H1 (cell line): ENCODE data around the gene CSHL1. TPM values are rescaled to one million over a fixed set of nuclear protein-coding genes. Genes with fewer than 3 reads are reported as not detected.
"Not testable (repeated sequence)": the region's sequence is repeated elsewhere in the genome, so short reads cannot be mapped to it uniquely, and the experiment has no call there.

ENCODE experiments used
- CTCF ChIA-PET: fragments of 300-600 bp; sonication (Branson Sonifier 250); formaldehyde crosslinking; loops from one replicate; lab custom pipeline; 2021; ENCODE audit not compliant: partially characterized antibody; lab: Charles Lee
- POLR2A ChIA-PET: fragments of 300-600 bp; sonication (Branson Sonifier 250); formaldehyde crosslinking; loops from one replicate; lab custom pipeline; 2021; ENCODE audit warnings: inconsistent platforms; ENCODE audit not compliant: partially characterized antibody; lab: Charles Lee
- DNase-seq, 2 experiments: peaks; one replicate each; pipeline versions ENCODE4 v3.0.0 to v3.0.0-alpha.2; 2010 to 2022; ENCODE audit warnings: low spot score in 2 of 2, low read depth in 1 of 2, mixed read lengths in 1 of 2
- FAIRE-seq: peaks from 2 replicates; lab custom pipeline; 2011; peaks lifted over from hg19 to GRCh38; lab: Jason Lieb, UNC
- H2AFZ ChIP-seq: 2 replicates; pipeline ENCODE4 v1.8.1; 2012; ENCODE audit warnings: low read length, inconsistent platforms
- H2AK5ac ChIP-seq: 2 replicates; pipeline ENCODE4 v1.6.1; 2013; ENCODE audit warnings: low read depth, low read length
- H2BK120ac ChIP-seq: replicated peaks from 2 replicates; pipeline ENCODE3; 2013; ENCODE audit warnings: low read depth, low read length, inconsistent platforms
- H2BK12ac ChIP-seq: 2 replicates; pipeline ENCODE4 v1.6.1; 2013; ENCODE audit warnings: low read depth, low read length
- H2BK15ac ChIP-seq: 2 replicates; pipeline ENCODE4 v1.6.1; 2013; ENCODE audit warnings: low read length
- H2BK20ac ChIP-seq: 2 replicates; pipeline ENCODE4 v1.6.1; 2013; ENCODE audit warnings: low read length
- H2BK5ac ChIP-seq: 2 replicates; pipeline ENCODE4 v1.6.1; 2013; ENCODE audit warnings: low read depth, low read length
- H3K14ac ChIP-seq: 2 replicates; pipeline ENCODE4 v1.6.1; 2013; ENCODE audit warnings: inconsistent platforms; ENCODE audit not compliant: insufficient read length
- H3K18ac ChIP-seq: 2 replicates; pipeline ENCODE4 v1.6.1; 2013; ENCODE audit warnings: low read length; ENCODE audit errors: extremely low read depth
- H3K23ac ChIP-seq: 2 replicates; pipeline ENCODE4 v1.6.1; 2013; ENCODE audit warnings: inconsistent platforms; ENCODE audit not compliant: insufficient read length
- H3K23me2 ChIP-seq: 2 replicates; pipeline ENCODE4 v1.6.1; 2013; ENCODE audit warnings: low read depth, low read length
- H3K27ac ChIP-seq: 2 replicates; pipeline ENCODE4 v1.6.1; 2011; ENCODE audit warnings: low read depth, low read length, inconsistent platforms
- H3K27me3 ChIP-seq, 4 experiments: replicated peaks in 1 of 4; 1 replicate in 1 of 4; 2 replicates in 3 of 4; pipeline versions ENCODE4 v1.6.1 to v1.8.1; 2011 to 2013; ENCODE audit warnings: low read length in 3 of 4, mild to moderate bottlenecking in 3 of 4, inconsistent platforms in 2 of 4, mixed read lengths in 2 of 4, moderate library complexity in 1 of 4; ENCODE audit not compliant: control insufficient read depth in 3 of 4, insufficient read depth in 3 of 4; ENCODE audit errors: extremely low read depth in 1 of 4
- H3K36me3 ChIP-seq, 4 experiments: 2 replicates each; pipeline versions ENCODE4 v1.6.1 to v1.8.1; 2011 to 2013; ENCODE audit warnings: mild to moderate bottlenecking in 4 of 4, low read length in 3 of 4, moderate library complexity in 2 of 4, control low read depth in 1 of 4, inconsistent platforms in 1 of 4; ENCODE audit not compliant: insufficient read depth in 4 of 4, control insufficient read depth in 2 of 4
- H3K4ac ChIP-seq: replicated peaks from 2 replicates; pipeline ENCODE3; 2013; ENCODE audit warnings: low read length, low read depth, mixed read lengths, inconsistent platforms; ENCODE audit not compliant: insufficient read length
- H3K4me1 ChIP-seq, 4 experiments: replicated peaks in 1 of 4; 1 replicate in 1 of 4; 2 replicates in 3 of 4; pipeline versions ENCODE4 v1.6.1 to v1.8.1; 2011 to 2013; ENCODE audit warnings: low read length in 3 of 4, inconsistent platforms in 2 of 4, mixed read lengths in 1 of 4; ENCODE audit not compliant: insufficient read depth in 4 of 4, control insufficient read depth in 3 of 4
- H3K4me2 ChIP-seq, 2 experiments: 2 replicates each; pipeline versions ENCODE4 v1.6.1 to v1.8.1; 2011 to 2013; ENCODE audit warnings: low read depth in 2 of 2, low read length in 2 of 2, control low read depth in 1 of 2, inconsistent platforms in 1 of 2, mild to moderate bottlenecking in 1 of 2; ENCODE audit not compliant: insufficient read depth in 1 of 2
- H3K4me3 ChIP-seq, 4 experiments: fragments of 200-600, 300-600 bp in 1 of 4; sonication (generic), shearing (Covaris generic), sonication (Bioruptor Twin) in 1 of 4; 2 replicates each; pipeline versions ENCODE4 v1.5.1 to v1.8.1; 2011 to 2016; ENCODE audit warnings: low read length in 4 of 4, low read depth in 3 of 4, control low read depth in 2 of 4, inconsistent platforms in 2 of 4, mild to moderate bottlenecking in 2 of 4, mixed read lengths in 1 of 4, moderate library complexity in 1 of 4; ENCODE audit not compliant: insufficient read depth in 2 of 4; ENCODE audit errors: extremely low read depth in 1 of 4
- H3K56ac ChIP-seq: replicated peaks from 2 replicates; pipeline ENCODE3; 2013; ENCODE audit warnings: low read depth, mild to moderate bottlenecking, mixed read lengths, low read length, inconsistent platforms; ENCODE audit not compliant: insufficient read length
- H3K79me1 ChIP-seq: 2 replicates; pipeline ENCODE4 v1.6.1; 2013; ENCODE audit warnings: low read depth, low read length, control low read depth
- H3K79me2 ChIP-seq, 2 experiments: 2 replicates each; pipeline versions ENCODE4 v1.6.1 to v1.8.1; 2012 to 2013; ENCODE audit warnings: low read length in 2 of 2, mild to moderate bottlenecking in 2 of 2, inconsistent platforms in 1 of 2; ENCODE audit not compliant: insufficient read depth in 2 of 2, control insufficient read depth in 1 of 2
- H3K9ac ChIP-seq, 4 experiments: replicated peaks in 1 of 4; 1 replicate in 1 of 4; 2 replicates in 3 of 4; pipeline versions ENCODE4 v1.6.1 to v1.8.1; 2011 to 2013; ENCODE audit warnings: low read depth in 3 of 4, low read length in 3 of 4, control low read depth in 2 of 4, mild to moderate bottlenecking in 2 of 4, moderate library complexity in 2 of 4, inconsistent platforms in 1 of 4; ENCODE audit errors: extremely low read depth in 1 of 4
- H3K9me3 ChIP-seq, 2 experiments: 2 replicates each; pipeline versions ENCODE4 v1.6.1 to v1.8.1; 2012 to 2013; ENCODE audit warnings: mild to moderate bottlenecking in 2 of 2, moderate library complexity in 2 of 2, control low read depth in 1 of 2, inconsistent platforms in 1 of 2, low read depth in 1 of 2, low read length in 1 of 2, mixed read lengths in 1 of 2; ENCODE audit not compliant: insufficient read depth in 2 of 2
- H4K20me1 ChIP-seq, 2 experiments: replicated peaks in 1 of 2; 2 replicates each; pipeline versions ENCODE3 to v1.8.1; 2011 to 2013; ENCODE audit warnings: inconsistent platforms in 2 of 2, low read length in 2 of 2, mild to moderate bottlenecking in 1 of 2; ENCODE audit not compliant: insufficient read depth in 2 of 2, control insufficient read depth in 1 of 2
- H4K5ac ChIP-seq: 2 replicates; pipeline ENCODE4 v1.6.1; 2013; ENCODE audit warnings: low read length, low read depth, mixed read lengths, inconsistent platforms; ENCODE audit not compliant: insufficient read length
- H4K8ac ChIP-seq: 2 replicates; pipeline ENCODE4 v1.8.0; 2013; ENCODE audit warnings: mild to moderate bottlenecking, moderate library complexity, low read length, inconsistent platforms; ENCODE audit not compliant: insufficient read depth; ENCODE audit errors: extremely low read depth
- H4K91ac ChIP-seq: replicated peaks from 2 replicates; pipeline ENCODE3; 2013; ENCODE audit warnings: low read length, mixed read lengths, inconsistent platforms; ENCODE audit not compliant: insufficient read length
- WGBS, 2 experiments: shearing (Covaris generic) in 1 of 2; methylation state at CpG; one replicate each; pipeline versions ENCODE4 v1.1.6 to v1.1.7; 2013 to 2015; ENCODE audit warnings: low lambda C conversion rate in 2 of 2, mixed read lengths in 2 of 2, inconsistent platforms in 1 of 2, low coverage in 1 of 2, missing lambda C conversion rate in 1 of 2; ENCODE audit not compliant: insufficient replicate concordance in 2 of 2, insufficient coverage in 1 of 2, insufficient read length in 1 of 2; ENCODE audit errors: extremely low coverage in 1 of 2, missing lambda C conversion rate in 1 of 2; 5-methylcytosine and 5-hydroxymethylcytosine counted together
- polyA plus RNA-seq, 7 experiments: library from polyadenylated mRNA; depleted of rRNA in 3 of 7; stranded (reverse) in 5 of 7; unstranded in 2 of 7; fragments of >200 nt in 5 of 7; fragments of 200-250 nt in 2 of 7; gene quantifications; 1 replicate in 5 of 7; 2 replicates in 1 of 7; 4 replicates in 1 of 7; pipeline versions ENCODE4 v1.2.1 to v1.2.3, GENCODE V29; 2011 to 2013; ENCODE audit warnings: missing spikeins in 2 of 7, mixed read lengths in 2 of 7
- total RNA-seq: library from RNA; stranded (reverse); fragmentation: NEBNext Ultra II Directional; extraction: Animal tissue kit (Norgen Biotek cat#: 25700); gene quantifications from 2 replicates; pipeline ENCODE4 v1.2.1, GENCODE V29; 2021

CSHL1 gene
- total and polyA plus RNA-seq, 2 of the 8 experiments (the other 6 are each of a cell fraction or from before 2014, with no cell fraction given): not detected

DNA sequence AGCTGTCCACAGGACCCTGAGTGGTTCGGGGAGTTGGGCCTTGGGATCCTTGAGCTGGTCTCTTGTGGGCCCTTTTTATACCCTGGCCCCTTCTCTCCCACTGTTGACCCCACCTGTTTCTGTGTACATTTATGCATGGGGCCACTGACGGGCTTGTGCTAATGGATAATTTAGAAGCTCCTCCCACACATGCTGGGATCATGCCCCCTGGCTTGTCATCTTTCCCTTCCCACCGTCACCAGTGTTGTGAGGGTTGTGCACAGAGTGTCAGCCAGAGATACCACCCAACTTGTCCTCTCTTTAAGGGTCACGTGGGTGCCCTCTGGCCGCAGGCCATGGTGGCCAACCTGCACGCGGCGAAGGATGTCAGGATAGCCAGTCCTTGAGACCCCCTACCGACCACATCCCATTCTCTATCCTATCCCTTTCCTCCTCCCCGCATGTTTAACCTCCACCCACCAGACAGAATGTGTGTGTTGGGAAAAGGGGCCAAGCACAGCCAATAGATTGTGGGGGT is 7.8 kb upstream of the CSHL1 start, which contains the start of gene GH1:
Gene GH1 (minus strand): TSS at position 51 of the 517 bp plus-strand sequence. CDS start 63 bp downstream, outside the sequence.
- H2BK20ac ChIP-seq, FAIRE-seq, H4K91ac ChIP-seq, H3K36me3 ChIP-seq, H2BK15ac ChIP-seq, H2AK5ac ChIP-seq, DNase-seq, H3K23ac ChIP-seq, H3K4ac ChIP-seq, H2BK5ac ChIP-seq, H3K9ac ChIP-seq, H3K79me2 ChIP-seq, H3K79me1 ChIP-seq, H3K56ac ChIP-seq, H3K27ac ChIP-seq, H4K20me1 ChIP-seq, H3K9me3 ChIP-seq, H3K23me2 ChIP-seq, H3K27me3 ChIP-seq, H3K14ac ChIP-seq, H3K18ac ChIP-seq, H3K4me1 ChIP-seq: not testable (repeated sequence)
- peak within 1 kb of the TSS in 1 of 4 experiments; percentile 39; a peak in 3 of 8 replicates for H3K4me3 ChIP-seq
- H2BK12ac ChIP-seq: peak within 1 kb of the TSS; percentile 75; the same call in 1 of the 2 replicates
- peak within 1 kb of the TSS; percentile 42 to 58 for H3K4me2 ChIP-seq
- POLR2A ChIA-PET: interaction anchor here (0.8 to 2.5 kb wide), 7 partner anchors 16 to 586 kb away, joined by 3 to 13 read pairs (median 4); no protein-coding TSS in a partner anchor
- H2BK120ac ChIP-seq: peak within 1 kb of the TSS; percentile 43
- CTCF ChIA-PET: interaction anchor here (0.7 to 11.2 kb wide), 50 partner anchors 8 to 316 kb away, joined by 3 to 270 read pairs (median 8); partner anchors contain the start of genes CD79B, CSHL1, GH2 and ICAM2
- peak within 1 kb of the TSS; percentile 0 for H4K5ac ChIP-seq
- WGBS, 2 experiments: 63% methylated on average over 9 of the region's 10 CpGs; no CpG with 5 or more reads in 1 of the 2 experiments
- peak within 1 kb of the TSS; percentile 71; the same call in 1 of the 2 replicates for H4K8ac ChIP-seq
- H2AFZ ChIP-seq: peak within 1 kb of the TSS; percentile 89
